ENCODE measurements around the gene KATNIP.

The KATNIP gene

GRCh38 chr16:27522173-27522707 lies 27.7 kb upstream of the KATNIP start:
- ATAC-seq (replicated peaks) (no peak), DNase-seq (no peak)
- no peak overlapping the region for H3K27ac Mint-ChIP-seq
- peaks cover 31 to 61% of the 10 kb centered on the region in 2 donors for H3K36me3 Mint-ChIP-seq
- no peak overlapping the region for H3K4me3 Mint-ChIP-seq
- peaks cover 0 to 9% of the 10 kb centered on the region in 2 donors for H3K4me1 Mint-ChIP-seq
- H3K27me3 Mint-ChIP-seq = no peaks in the 10 kb centered on the region
- H3K9me3 Mint-ChIP-seq = no peaks in the 10 kb centered on the region

- H3K27me3 Mint-ChIP-seq = no peaks in the 10 kb centered on the region
- no peaks in the 10 kb centered on the region for H3K9me3 Mint-ChIP-seq
- H3K36me3 Mint-ChIP-seq = peaks cover 47 to 71% of the 10 kb centered on the region in 2 donors
- no peak for DNase-seq
- H3K27ac Mint-ChIP-seq = no peak overlapping the region
- ATAC-seq (replicated peaks) = no peak
- H3K4me1 Mint-ChIP-seq = peaks cover 3 to 12% of the 10 kb centered on the region in 2 donors
- no peak overlapping the region for H3K4me3 Mint-ChIP-seq
These were observed 23.8 kb upstream of the KATNIP start for GRCh38 chr16:27526180-27526579.

GRCh38 chr16:27528294-27528693 lies 21.6 kb upstream of the KATNIP start:
- Mint-ChIP-seq H3K4me3 (no peak overlapping the region), H3K27me3 (no peaks in the 10 kb centered on the region), H3K36me3 (peaks cover 46 to 69% of the 10 kb centered on the region in 2 donors), H3K4me1 (peaks cover 13 to 24% of the 10 kb centered on the region in 2 donors), H3K9me3 (no peaks in the 10 kb centered on the region), H3K27ac (no peak overlapping the region)
- DNase-seq = no peak
- ATAC-seq (replicated peaks) = no peak

- Mint-ChIP-seq H3K27me3 (no peaks in the 10 kb centered on the region), H3K4me1 (peaks cover 13 to 26% of the 10 kb centered on the region in 2 donors), H3K36me3 (peaks cover 56 to 78% of the 10 kb centered on the region in 2 donors), H3K9me3 (no peaks in the 10 kb centered on the region), H3K4me3 (no peak overlapping the region), H3K27ac (no peak overlapping the region)
- ATAC-seq (replicated peaks) (no peak), DNase-seq (no peak)
These were observed 20.0 kb upstream of the KATNIP start for GRCh38 chr16:27529962-27530361.

- Mint-ChIP-seq H3K4me1 (peaks cover 13 to 26% of the 10 kb centered on the region in 2 donors), H3K9me3 (no peaks in the 10 kb centered on the region), H3K36me3 (peaks cover 55 to 75% of the 10 kb centered on the region in 2 donors), H3K4me3 (no peak overlapping the region), H3K27me3 (no peaks in the 10 kb centered on the region), H3K27ac (no peak overlapping the region)
- peak; percentile 36 to 71 for ATAC-seq (replicated peaks)
- no peak for DNase-seq
These were observed 18.8 kb upstream of the KATNIP start for GRCh38 chr16:27531186-27531585.

GRCh38 chr16:27531826-27532800 lies 17.8 kb upstream of the KATNIP start:
- Mint-ChIP-seq H3K27me3 (no peaks in the 10 kb centered on the region), H3K4me1 (peaks cover 13 to 26% of the 10 kb centered on the region in 2 donors), H3K27ac (peak overlapping the region; percentile 10), H3K9me3 (no peaks in the 10 kb centered on the region), H3K4me3 (no peak overlapping the region), H3K36me3 (peaks cover 59 to 76% of the 10 kb centered on the region in 2 donors)
- no peak for DNase-seq
- peak; percentile 41 to 45 for ATAC-seq (replicated peaks)

DNA sequence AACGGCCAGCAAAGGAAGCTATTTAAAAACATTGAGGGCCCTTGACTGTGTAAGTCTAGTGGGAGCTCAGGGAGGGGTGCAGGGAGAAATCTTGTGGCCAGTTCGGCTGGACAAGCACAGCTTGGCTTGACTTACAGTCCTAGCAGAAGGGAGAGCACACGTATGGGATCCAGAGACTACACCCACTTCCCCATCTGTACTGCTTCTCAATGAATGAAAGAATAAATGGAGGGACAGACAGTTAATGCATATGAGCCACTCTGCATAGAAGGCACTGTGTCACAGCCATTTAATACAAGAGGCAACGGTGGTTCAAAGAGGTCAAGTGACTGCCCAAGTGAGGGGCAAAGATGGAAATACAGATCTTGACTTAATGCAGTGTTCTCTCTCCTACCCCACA lies 15.7 kb upstream of the KATNIP start:
- Mint-ChIP-seq H3K9me3 (no peaks in the 10 kb centered on the region), H3K4me1 (peaks cover 13 to 26% of the 10 kb centered on the region in 2 donors), H3K27me3 (no peaks in the 10 kb centered on the region), H3K36me3 (peaks cover 57 to 72% of the 10 kb centered on the region in 2 donors), H3K4me3 (no peak overlapping the region), H3K27ac (no peak overlapping the region)
- ATAC-seq (replicated peaks) (no peak), DNase-seq (no peak)

DNA sequence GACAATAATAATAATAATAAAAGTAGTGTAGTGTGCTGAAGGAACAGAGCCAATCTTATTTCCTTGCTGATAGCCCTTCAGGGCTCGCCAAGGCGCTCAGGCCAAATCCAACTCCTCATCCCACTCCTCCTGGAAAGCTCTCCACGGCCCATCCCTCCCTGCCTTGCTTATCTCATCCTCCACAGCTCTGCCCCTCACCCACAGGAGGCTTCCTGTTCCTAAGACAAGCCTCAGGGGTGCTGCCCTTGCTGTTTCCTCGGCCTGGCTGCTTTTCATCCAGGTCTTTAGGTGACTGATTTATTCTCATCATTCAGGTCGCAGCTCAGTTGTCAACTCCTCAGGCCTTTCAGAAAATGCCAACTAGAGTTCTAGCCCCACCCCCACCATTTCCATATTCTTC lies 11.4 kb upstream of the KATNIP start:
- ATAC-seq (replicated peaks) (no peak), DNase-seq (no peak)
- H3K9me3 Mint-ChIP-seq = no peaks in the 10 kb centered on the region
- no peaks in the 10 kb centered on the region for H3K4me1 Mint-ChIP-seq
- H3K27ac Mint-ChIP-seq = peak overlapping the region; percentile 14
- no peaks in the 10 kb centered on the region for H3K27me3 Mint-ChIP-seq
- no peak overlapping the region for H3K4me3 Mint-ChIP-seq
- H3K36me3 Mint-ChIP-seq = peaks cover 58 to 74% of the 10 kb centered on the region in 2 donors

- Mint-ChIP-seq H3K4me1 (peaks cover 0 to 2% of the 10 kb centered on the region in 2 donors), H3K27ac (peak overlapping the region; percentile 33), H3K27me3 (no peaks in the 10 kb centered on the region), H3K36me3 (peaks cover 56 to 74% of the 10 kb centered on the region in 2 donors), H3K4me3 (no peak overlapping the region), H3K9me3 (no peaks in the 10 kb centered on the region)
- DNase-seq = no peak
- peak in 1 of 2 donors; percentile 23 for ATAC-seq (replicated peaks)
These were observed 10.8 kb upstream of the KATNIP start for GRCh38 chr16:27539120-27539519.

DNA sequence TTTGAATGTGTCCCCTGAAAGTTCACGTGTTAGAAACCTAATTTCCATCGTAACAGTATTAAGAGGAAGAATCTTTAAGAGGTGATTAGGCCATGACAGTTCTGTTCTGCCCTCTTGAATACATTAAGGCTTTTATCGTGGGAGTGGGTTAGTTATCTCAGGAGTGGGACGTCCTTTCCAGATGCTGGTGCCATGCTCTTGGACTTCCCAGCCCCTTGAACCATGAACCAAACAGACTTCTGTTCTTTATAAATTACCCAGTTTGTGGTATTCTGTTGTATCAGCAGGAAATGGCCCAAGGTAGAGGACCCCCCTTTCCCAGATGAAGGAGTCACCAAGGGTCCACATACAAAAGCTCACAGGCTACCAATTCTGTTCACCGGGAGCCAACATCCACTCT lies 10.3 kb upstream of the KATNIP start:
- Mint-ChIP-seq H3K27ac (peak overlapping the region; percentile 33), H3K9me3 (no peaks in the 10 kb centered on the region), H3K4me3 (no peak overlapping the region), H3K27me3 (no peaks in the 10 kb centered on the region), H3K4me1 (peaks cover 0 to 2% of the 10 kb centered on the region in 2 donors), H3K36me3 (peaks cover 57 to 75% of the 10 kb centered on the region in 2 donors)
- no peak for ATAC-seq (replicated peaks)
- no peak for DNase-seq

GRCh38 chr16:27543801-27544200 lies 6.1 kb upstream of the KATNIP start:
- no peaks in the 10 kb centered on the region for H3K27me3 Mint-ChIP-seq
- no peak overlapping the region for H3K4me3 Mint-ChIP-seq
- no peaks in the 10 kb centered on the region for H3K9me3 Mint-ChIP-seq
- H3K4me1 Mint-ChIP-seq = peaks cover 10 to 30% of the 10 kb centered on the region in 2 donors
- H3K27ac Mint-ChIP-seq = no peak overlapping the region
- peaks cover 46 to 64% of the 10 kb centered on the region in 2 donors for H3K36me3 Mint-ChIP-seq
- DNase-seq (no peak), ATAC-seq (replicated peaks) (no peak)

GRCh38 chr16:27544671-27545070 lies 5.3 kb upstream of the KATNIP start:
- no peaks in the 10 kb centered on the region for H3K9me3 Mint-ChIP-seq
- no peak overlapping the region for H3K27ac Mint-ChIP-seq
- ATAC-seq (replicated peaks) (no peak), DNase-seq (no peak)
- H3K36me3 Mint-ChIP-seq = peaks cover 39 to 56% of the 10 kb centered on the region in 2 donors
- H3K4me1 Mint-ChIP-seq = peaks cover 15 to 37% of the 10 kb centered on the region in 2 donors
- H3K27me3 Mint-ChIP-seq = no peaks in the 10 kb centered on the region
- no peak overlapping the region for H3K4me3 Mint-ChIP-seq

DNA sequence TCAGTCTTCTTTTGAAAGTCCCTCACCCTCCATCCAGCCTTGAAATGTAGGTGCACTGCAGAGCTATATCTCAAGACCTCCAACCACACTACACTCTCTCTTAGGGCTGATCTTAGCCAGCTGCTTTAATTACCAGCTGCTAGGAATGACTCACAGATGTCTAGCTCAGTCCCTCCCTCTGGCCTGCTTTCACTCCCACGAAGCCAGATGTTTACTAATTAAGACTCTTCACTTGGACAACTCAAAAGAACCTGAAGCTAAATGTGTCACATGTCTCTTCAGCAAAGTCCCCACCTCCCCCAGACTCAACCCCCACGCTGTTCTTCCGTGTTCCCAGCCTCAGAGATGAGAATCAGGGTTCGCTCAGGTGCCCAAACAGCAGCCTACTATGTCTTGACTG lies 2.8 kb upstream of the KATNIP start:
- H3K27me3 Mint-ChIP-seq = no peaks in the 10 kb centered on the region
- DNase-seq (no peak), ATAC-seq (replicated peaks) (no peak)
- H3K9me3 Mint-ChIP-seq = no peaks in the 10 kb centered on the region
- peaks cover 24 to 38% of the 10 kb centered on the region in 2 donors for H3K36me3 Mint-ChIP-seq
- H3K4me3 Mint-ChIP-seq = no peak overlapping the region
- peaks cover 25 to 50% of the 10 kb centered on the region in 2 donors for H3K4me1 Mint-ChIP-seq
- H3K27ac Mint-ChIP-seq = peak overlapping the region; percentile 66

- Mint-ChIP-seq H3K4me3 (no peak overlapping the region), H3K36me3 (peaks cover 20 to 34% of the 10 kb centered on the region in 2 donors), H3K27ac (no peak overlapping the region), H3K4me1 (peaks cover 25 to 50% of the 10 kb centered on the region in 2 donors), H3K27me3 (no peaks in the 10 kb centered on the region), H3K9me3 (no peaks in the 10 kb centered on the region)
- DNase-seq (no peak), ATAC-seq (replicated peaks) (no peak)
These were observed 2.1 kb upstream of the KATNIP start for GRCh38 chr16:27547851-27548250.

GRCh38 chr16:27549464-27549745 lies 539 bp upstream of the KATNIP start:
- Mint-ChIP-seq H3K27ac (peak overlapping the region; percentile 100), H3K9me3 (no peaks in the 10 kb centered on the region), H3K36me3 (peaks cover 10 to 23% of the 10 kb centered on the region in 2 donors), H3K27me3 (no peaks in the 10 kb centered on the region), H3K4me3 (peak overlapping the region; percentile 98), H3K4me1 (peaks cover 24 to 50% of the 10 kb centered on the region in 2 donors)
- DNase-seq (no peak), ATAC-seq (replicated peaks) (peak; percentile 46 to 48)

Data from stimulated activated naive B cell treated with anti-CD40 and anti-IgM and Interleukin-4, amounts not matched to agents 10 μg/mL and 1 μg/mL and 100 μg/mL, for 72 hours (primary cell).